Measurements from ENCODE around the gene L3MBTL4.

Gene L3MBTL4

GRCh38 chr18:6249788-6250187 is 164.9 kb downstream of the L3MBTL4 start:
- no peaks in the 10 kb centered on the region for H3K4me1 Mint-ChIP-seq (ENCODE audit: low read depth)
- no peak overlapping the region for H3K27ac Mint-ChIP-seq
- H3K27me3 Mint-ChIP-seq, result no peaks in the 10 kb centered on the region
- no peaks in the 10 kb centered on the region for H3K36me3 Mint-ChIP-seq (ENCODE audit: low read depth)
- H3K4me3 Mint-ChIP-seq, result no peak overlapping the region
- DNase-seq, result no peak
- peaks cover 5% of the 10 kb centered on the region for H3K9me3 Mint-ChIP-seq

- DNase-seq, result no peak
- H3K27ac Mint-ChIP-seq, result no peak overlapping the region
- no peaks in the 10 kb centered on the region for H3K27me3 Mint-ChIP-seq
- H3K4me3 Mint-ChIP-seq, result no peak overlapping the region
- no peaks in the 10 kb centered on the region for H3K36me3 Mint-ChIP-seq (ENCODE audit: low read depth)
- peaks cover 5% of the 10 kb centered on the region for H3K9me3 Mint-ChIP-seq
- H3K4me1 Mint-ChIP-seq (ENCODE audit: low read depth), result no peaks in the 10 kb centered on the region
These were observed 165.5 kb downstream of the L3MBTL4 start for GRCh38 chr18:6249170-6249569.

DNA sequence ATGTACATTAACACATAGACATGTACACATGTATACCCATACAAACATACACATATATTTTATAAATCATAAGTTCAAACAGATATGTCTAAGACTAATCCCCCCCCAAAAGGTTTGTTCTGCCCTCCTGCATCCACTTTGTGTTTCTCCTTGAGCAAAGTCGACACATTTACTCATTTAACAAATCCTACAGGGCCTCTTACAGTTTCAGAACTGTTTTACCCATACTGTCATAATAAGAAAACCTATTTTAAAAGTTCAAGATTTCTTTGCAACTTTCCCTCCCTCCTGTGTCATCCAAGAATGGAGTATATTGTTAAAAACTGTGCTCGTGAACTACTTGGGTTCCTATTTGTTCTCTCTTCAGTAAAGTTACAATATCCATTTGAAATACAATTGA is 166.7 kb downstream of the L3MBTL4 start:
- H3K27me3 Mint-ChIP-seq, result no peaks in the 10 kb centered on the region
- no peaks in the 10 kb centered on the region for H3K36me3 Mint-ChIP-seq (ENCODE audit: low read depth)

DNA sequence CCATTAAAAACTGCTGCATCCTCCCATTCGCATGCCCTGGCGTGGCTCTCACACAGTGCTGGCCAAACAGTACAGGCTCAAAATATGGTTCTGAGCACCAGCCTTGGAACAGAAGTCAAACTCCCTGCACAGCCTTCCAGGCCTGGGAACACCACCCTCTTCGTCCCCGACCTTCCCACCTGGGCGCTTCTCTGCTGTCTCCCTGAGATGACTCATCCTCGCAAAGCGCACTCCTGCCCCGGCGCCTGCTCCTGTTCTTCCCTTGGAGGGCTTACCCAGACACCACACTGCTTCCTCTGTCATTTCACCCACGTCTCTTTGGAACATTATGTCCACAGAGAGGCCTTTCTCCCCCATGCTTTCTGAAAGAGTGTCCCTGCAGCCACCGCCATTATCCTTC is 172.7 kb downstream of the L3MBTL4 start:
- no peaks in the 10 kb centered on the region for H3K27me3 Mint-ChIP-seq
- H3K4me1 Mint-ChIP-seq (ENCODE audit: low read depth), result no peaks in the 10 kb centered on the region
- no peak for DNase-seq
- H3K9me3 Mint-ChIP-seq, result no peaks in the 10 kb centered on the region
- H3K27ac Mint-ChIP-seq, result no peak overlapping the region
- no peak overlapping the region for H3K4me3 Mint-ChIP-seq
- no peaks in the 10 kb centered on the region for H3K36me3 Mint-ChIP-seq (ENCODE audit: low read depth)

More for the DNA sequence above, 166.7 kb downstream of the L3MBTL4 start:
- H3K27ac Mint-ChIP-seq, result no peak overlapping the region
- peaks cover 5% of the 10 kb centered on the region for H3K9me3 Mint-ChIP-seq
- DNase-seq, result no peak
- H3K4me1 Mint-ChIP-seq (ENCODE audit: low read depth), result no peaks in the 10 kb centered on the region
- H3K4me3 Mint-ChIP-seq, result no peak overlapping the region

- no peaks in the 10 kb centered on the region for H3K4me1 Mint-ChIP-seq (ENCODE audit: low read depth)
- H3K9me3 Mint-ChIP-seq, result no peaks in the 10 kb centered on the region
- no peaks in the 10 kb centered on the region for H3K36me3 Mint-ChIP-seq (ENCODE audit: low read depth)
- H3K27me3 Mint-ChIP-seq, result no peaks in the 10 kb centered on the region
- H3K27ac Mint-ChIP-seq, result no peak overlapping the region
- H3K4me3 Mint-ChIP-seq, result no peak overlapping the region
- DNase-seq, result no peak
These were observed 175.0 kb downstream of the L3MBTL4 start for GRCh38 chr18:6239716-6240115.

DNA sequence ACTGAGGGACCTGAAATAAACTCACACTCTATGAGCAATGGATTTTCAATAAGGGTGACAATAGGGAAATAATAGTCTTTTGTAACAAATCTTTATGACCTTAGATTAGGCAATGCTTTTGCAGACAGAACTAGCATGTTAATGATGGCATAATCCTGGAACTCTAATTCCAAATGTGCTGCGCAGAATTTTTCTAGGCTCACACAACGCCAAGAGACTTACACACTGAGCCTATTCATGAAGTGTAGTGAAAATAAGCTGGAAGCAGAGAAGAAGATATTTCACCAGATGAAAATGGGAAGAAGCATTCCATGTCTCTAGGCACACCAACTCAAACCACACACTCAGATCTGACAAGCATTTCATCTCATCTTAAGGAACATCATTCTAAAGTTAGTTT is 178.5 kb downstream of the L3MBTL4 start:
- H3K4me1 Mint-ChIP-seq (ENCODE audit: low read depth), result no peaks in the 10 kb centered on the region
- DNase-seq, result no peak
- no peaks in the 10 kb centered on the region for H3K27me3 Mint-ChIP-seq
- no peak overlapping the region for H3K27ac Mint-ChIP-seq
- H3K9me3 Mint-ChIP-seq, result peaks cover 3% of the 10 kb centered on the region
- H3K36me3 Mint-ChIP-seq (ENCODE audit: low read depth), result no peaks in the 10 kb centered on the region
- no peak overlapping the region for H3K4me3 Mint-ChIP-seq

GRCh38 chr18:6222271-6222670 is 192.4 kb downstream of the L3MBTL4 start:
- no peak for DNase-seq
- Mint-ChIP-seq H3K4me1 (ENCODE audit: low read depth) (no peaks in the 10 kb centered on the region), H3K9me3 (peaks cover 11% of the 10 kb centered on the region), H3K36me3 (ENCODE audit: low read depth) (no peaks in the 10 kb centered on the region), H3K27me3 (no peaks in the 10 kb centered on the region), H3K27ac (no peak overlapping the region), H3K4me3 (no peak overlapping the region)

GRCh38 chr18:6221602-6222014 is 193.1 kb downstream of the L3MBTL4 start:
- Mint-ChIP-seq H3K36me3 (ENCODE audit: low read depth) (no peaks in the 10 kb centered on the region), H3K27me3 (no peaks in the 10 kb centered on the region), H3K9me3 (peaks cover 11% of the 10 kb centered on the region), H3K4me3 (no peak overlapping the region), H3K27ac (no peak overlapping the region), H3K4me1 (ENCODE audit: low read depth) (no peaks in the 10 kb centered on the region)
- DNase-seq, result no peak

GRCh38 chr18:6220129-6220528 is 194.6 kb downstream of the L3MBTL4 start:
- no peaks in the 10 kb centered on the region for H3K36me3 Mint-ChIP-seq (ENCODE audit: low read depth)
- no peak overlapping the region for H3K27ac Mint-ChIP-seq
- DNase-seq, result no peak
- no peaks in the 10 kb centered on the region for H3K27me3 Mint-ChIP-seq
- peaks cover 9% of the 10 kb centered on the region for H3K9me3 Mint-ChIP-seq
- H3K4me3 Mint-ChIP-seq, result no peak overlapping the region
- H3K4me1 Mint-ChIP-seq (ENCODE audit: low read depth), result no peaks in the 10 kb centered on the region

- H3K4me1 Mint-ChIP-seq (ENCODE audit: low read depth), result no peaks in the 10 kb centered on the region
- H3K27me3 Mint-ChIP-seq, result no peaks in the 10 kb centered on the region
- no peaks in the 10 kb centered on the region for H3K36me3 Mint-ChIP-seq (ENCODE audit: low read depth)
- H3K9me3 Mint-ChIP-seq, result peaks cover 1% of the 10 kb centered on the region
- H3K27ac Mint-ChIP-seq, result no peak overlapping the region
- H3K4me3 Mint-ChIP-seq, result no peak overlapping the region
- DNase-seq, result no peak
These were observed 195.5 kb downstream of the L3MBTL4 start for GRCh38 chr18:6219116-6219717.

- Mint-ChIP-seq H3K36me3 (ENCODE audit: low read depth) (no peaks in the 10 kb centered on the region), H3K4me1 (ENCODE audit: low read depth) (no peaks in the 10 kb centered on the region), H3K4me3 (no peak overlapping the region), H3K27ac (no peak overlapping the region), H3K27me3 (no peaks in the 10 kb centered on the region), H3K9me3 (no peaks in the 10 kb centered on the region)
- no peak for DNase-seq
These were observed 198.8 kb downstream of the L3MBTL4 start for GRCh38 chr18:6215888-6216287.

- no peak for DNase-seq
- H3K27ac Mint-ChIP-seq, result no peak overlapping the region
- no peaks in the 10 kb centered on the region for H3K27me3 Mint-ChIP-seq
- no peaks in the 10 kb centered on the region for H3K4me1 Mint-ChIP-seq (ENCODE audit: low read depth)
- no peaks in the 10 kb centered on the region for H3K36me3 Mint-ChIP-seq (ENCODE audit: low read depth)
- H3K9me3 Mint-ChIP-seq, result peaks cover 5% of the 10 kb centered on the region
- H3K4me3 Mint-ChIP-seq, result no peak overlapping the region
These were observed 203.6 kb downstream of the L3MBTL4 start for GRCh38 chr18:6211174-6211504.

- no peaks in the 10 kb centered on the region for H3K27me3 Mint-ChIP-seq
- H3K4me3 Mint-ChIP-seq, result no peak overlapping the region
- no peaks in the 10 kb centered on the region for H3K4me1 Mint-ChIP-seq (ENCODE audit: low read depth)
- H3K36me3 Mint-ChIP-seq (ENCODE audit: low read depth), result no peaks in the 10 kb centered on the region
- H3K27ac Mint-ChIP-seq, result no peak overlapping the region
- H3K9me3 Mint-ChIP-seq, result peaks cover 5% of the 10 kb centered on the region
- no peak for DNase-seq
These were observed 204.2 kb downstream of the L3MBTL4 start for GRCh38 chr18:6210349-6211173.

GRCh38 chr18:6207941-6208340 is 206.8 kb downstream of the L3MBTL4 start:
- no peak for DNase-seq
- no peaks in the 10 kb centered on the region for H3K36me3 Mint-ChIP-seq (ENCODE audit: low read depth)
- H3K27me3 Mint-ChIP-seq, result no peaks in the 10 kb centered on the region
- H3K27ac Mint-ChIP-seq, result no peak overlapping the region
- H3K9me3 Mint-ChIP-seq, result peaks cover 5% of the 10 kb centered on the region
- H3K4me3 Mint-ChIP-seq, result no peak overlapping the region
- H3K4me1 Mint-ChIP-seq (ENCODE audit: low read depth), result no peaks in the 10 kb centered on the region

DNA sequence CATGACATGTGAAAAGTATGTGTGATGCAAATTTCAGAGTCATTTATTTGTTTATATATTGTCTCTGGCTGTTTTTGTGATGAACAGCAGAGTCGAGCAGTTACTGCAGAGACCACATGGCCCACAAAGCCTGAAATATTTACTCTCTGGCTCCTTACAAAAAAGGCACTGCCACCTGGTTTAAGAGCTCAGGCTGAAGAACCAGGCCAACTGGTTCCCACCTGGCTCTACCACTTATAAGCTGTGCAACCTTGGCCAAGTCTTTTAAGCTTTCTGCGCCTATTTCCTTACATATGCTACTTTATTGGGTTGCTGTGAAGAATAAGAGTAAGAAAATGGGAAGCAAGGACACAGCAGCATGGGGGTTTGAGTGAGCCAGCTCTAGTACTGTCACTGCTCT is 207.6 kb downstream of the L3MBTL4 start:
- Mint-ChIP-seq H3K27me3 (no peaks in the 10 kb centered on the region), H3K27ac (no peak overlapping the region), H3K4me1 (ENCODE audit: low read depth) (no peaks in the 10 kb centered on the region), H3K4me3 (no peak overlapping the region), H3K9me3 (peaks cover 5% of the 10 kb centered on the region), H3K36me3 (ENCODE audit: low read depth) (no peaks in the 10 kb centered on the region)
- no peak for DNase-seq
